Stimulated activated CD4-positive, alpha-beta T cell treated with anti-CD3 and anti-CD28 coated beads, Interleukin-1b, Interleukin-23, amount 100 ng/mL, for 1 hour (primary cell): ENCODE measurements around the gene EXOC4.

ENCODE experiments used
- DNase-seq, 2 donors: peaks; one replicate each; pipeline ENCODE4 v3.0.0-alpha.2; 2020; ENCODE audit warnings: low read depth in 2 of 2

Gene EXOC4

DNA sequence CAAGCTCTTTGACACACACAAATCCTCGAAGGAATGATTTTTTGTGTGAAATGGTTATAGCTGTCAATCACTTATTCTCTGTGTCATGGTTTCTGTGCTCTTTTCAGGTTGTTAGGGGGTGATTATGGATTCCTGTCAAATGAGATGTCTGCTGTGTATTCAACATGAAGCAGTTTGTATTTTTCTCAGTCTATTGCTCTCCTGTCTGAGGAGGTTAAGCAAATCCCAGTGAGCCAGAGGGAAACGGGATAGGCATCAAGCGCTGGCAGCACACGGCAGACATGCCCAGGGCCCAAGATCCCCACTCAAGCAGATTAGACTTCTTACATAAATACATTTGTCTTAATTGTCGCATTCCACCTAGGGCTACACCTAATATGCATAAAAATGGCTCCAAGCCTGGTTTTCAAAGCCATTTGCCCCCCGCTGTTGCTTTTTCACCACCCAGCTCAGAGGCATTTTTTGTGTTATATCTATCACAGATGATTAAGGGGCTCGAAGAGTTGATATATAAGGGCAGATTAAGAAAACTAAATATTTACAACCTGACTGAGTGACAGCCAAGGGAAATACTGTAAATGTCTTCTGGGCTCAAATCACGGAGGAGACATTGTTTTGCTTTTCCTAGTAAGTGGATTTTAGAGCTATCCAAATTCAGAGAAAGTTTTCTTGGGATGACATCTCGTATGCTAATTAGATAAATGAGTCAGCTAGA is 681.5 kb downstream of the EXOC4 start:
- DNase-seq, result no peak

DNA sequence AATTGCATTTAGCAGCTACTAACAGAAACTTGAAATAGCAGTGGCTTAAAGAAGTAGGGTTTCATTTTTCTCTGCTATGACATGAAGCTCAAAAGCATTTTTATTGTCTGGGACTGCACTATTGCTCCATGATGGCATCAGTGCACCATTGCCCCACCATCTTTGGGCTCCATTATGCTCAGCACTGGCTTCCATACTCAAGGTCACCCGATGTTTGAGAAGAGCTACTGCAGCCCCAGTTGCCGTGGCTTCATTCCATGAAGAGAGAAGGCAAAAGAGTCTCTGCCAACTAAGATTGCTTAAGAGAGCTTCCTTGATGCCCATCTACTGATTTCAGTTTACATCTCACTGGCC is 682.1 kb downstream of the EXOC4 start:
- DNase-seq, result no peak

DNA sequence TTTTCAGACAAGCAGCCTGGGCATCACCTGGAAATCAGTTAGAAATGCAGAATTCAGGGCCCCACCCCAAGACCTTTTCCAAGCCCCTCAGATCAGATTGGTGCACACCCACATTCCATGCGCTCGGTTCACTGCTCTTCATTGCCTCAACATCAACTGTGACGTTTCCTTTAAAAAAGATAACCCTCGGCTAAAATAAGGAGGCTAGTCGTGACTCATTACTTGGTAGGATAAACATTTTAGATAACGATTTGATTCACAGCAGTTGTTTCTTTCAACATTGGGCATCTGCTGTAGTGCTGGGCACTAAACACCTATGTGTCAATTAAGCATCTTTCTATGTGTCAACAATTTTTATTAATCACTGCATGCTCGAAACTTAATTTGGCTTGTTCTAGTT is 683.2 kb downstream of the EXOC4 start:
- DNase-seq, result no peak

DNA sequence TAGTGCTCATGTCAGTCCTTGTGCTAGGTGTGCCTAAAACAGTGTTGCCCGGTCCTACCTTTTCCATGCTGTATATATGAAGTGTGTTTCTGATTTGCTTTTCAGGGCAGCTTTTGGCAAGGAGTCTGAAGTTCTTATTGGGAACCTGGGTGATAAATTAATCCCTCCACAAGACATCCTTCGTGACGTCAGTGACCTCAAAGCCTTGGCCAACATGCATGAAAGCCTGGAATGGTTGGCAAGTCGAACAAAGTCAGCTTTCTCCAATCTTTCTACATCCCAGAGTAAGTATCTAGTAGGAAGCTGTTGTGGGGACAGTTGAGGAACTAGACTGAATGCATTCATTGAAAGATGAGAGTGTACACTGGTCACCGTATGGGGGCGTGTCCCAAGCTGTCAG is 684.9 kb downstream of the EXOC4 start:
- DNase-seq, result no peak

DNA sequence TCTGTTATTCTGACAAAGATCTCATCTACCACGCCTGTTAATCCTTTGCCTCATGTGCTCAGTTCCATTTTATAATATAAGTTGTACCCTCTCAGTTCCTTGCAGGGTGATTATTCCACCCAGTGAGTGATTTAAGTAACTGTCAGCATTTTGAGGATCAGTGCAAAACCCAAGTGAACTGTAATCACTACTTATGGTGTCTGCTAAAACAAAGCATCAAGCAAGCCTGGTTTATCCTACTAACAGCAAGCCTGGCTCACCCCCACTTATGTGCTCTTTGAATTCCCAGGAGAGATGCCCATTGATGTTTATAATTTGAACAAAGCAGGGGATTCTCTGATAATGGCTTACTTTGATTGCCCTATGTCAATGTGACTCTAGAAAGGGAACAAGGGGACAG is 687.5 kb downstream of the EXOC4 start:
- DNase-seq, result no peak

DNA sequence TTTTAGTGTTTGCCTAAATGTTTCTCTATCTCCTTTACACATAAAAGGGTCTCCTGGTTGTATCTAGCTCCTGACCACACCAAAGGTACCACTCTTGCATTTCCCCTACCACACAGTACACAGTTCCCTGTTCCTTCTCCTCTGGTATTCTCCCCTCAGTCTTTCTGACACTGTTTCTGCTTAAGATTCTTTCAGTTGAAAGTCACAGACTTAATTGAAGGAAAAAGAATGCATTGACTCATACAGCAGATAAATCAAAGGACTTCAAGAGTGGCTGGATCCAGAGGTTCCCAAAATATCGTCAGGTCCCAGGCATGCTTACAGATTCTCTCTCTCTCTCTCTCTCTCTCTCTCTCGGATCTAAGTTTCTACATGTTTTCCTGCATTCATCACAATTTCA is 688.6 kb downstream of the EXOC4 start:
- no peak for DNase-seq

DNA sequence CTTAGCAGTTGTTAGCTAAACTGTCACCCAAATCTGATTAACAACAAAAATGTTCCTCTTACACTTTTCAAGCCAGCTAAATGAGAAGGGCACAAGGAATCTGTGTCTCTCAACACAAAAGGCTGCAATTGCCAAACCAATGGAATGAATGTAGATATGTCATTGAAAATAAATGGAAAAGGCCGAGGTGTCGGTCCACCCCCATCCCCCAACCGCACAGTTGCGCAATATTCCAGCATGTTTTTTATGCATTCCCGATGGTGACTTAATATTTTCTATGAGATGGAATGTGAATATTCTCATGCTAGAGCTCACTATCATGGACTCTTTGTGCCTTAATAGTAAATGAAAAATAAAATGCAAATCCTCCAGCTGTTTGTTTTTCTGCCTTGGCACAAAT is 692.6 kb downstream of the EXOC4 start:
- DNase-seq, result no peak

DNA sequence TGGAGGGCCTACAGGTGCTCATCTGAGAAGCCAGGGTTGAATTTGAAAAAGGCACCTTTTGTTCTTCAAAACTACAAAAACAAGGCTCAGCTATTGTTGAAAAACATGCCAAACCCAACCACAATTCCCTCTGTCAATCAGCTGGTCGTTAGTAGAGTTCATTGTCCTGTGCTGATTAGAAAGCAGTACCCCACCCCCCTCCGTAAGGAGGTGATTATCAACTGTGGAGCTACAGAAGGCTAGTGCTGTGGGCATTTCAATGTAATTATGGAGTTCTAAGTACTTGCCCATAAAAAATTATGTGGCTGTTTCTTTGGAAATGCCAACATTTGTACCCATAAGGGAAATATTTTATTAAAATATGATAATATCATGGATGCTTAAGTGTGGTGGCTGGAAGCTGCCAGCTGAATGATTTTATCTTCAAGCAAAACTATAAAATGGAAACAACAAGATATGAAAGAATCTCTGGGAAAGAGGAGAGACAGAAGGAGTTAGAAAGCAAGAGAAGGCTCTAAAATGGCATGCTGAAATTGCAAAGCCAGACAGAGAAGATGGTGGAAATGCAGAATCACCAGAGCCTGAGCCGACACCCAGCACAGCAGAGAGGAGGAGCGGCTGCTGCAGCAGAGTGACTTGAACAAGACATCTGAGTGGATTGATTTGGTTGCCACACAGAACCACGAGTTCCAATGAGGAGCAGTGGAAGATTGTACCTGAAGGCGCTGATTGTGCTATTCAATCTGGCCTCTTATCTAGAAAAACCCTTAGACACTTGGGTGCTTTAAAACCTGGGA is 694.8 kb downstream of the EXOC4 start:
- no peak for DNase-seq

DNA sequence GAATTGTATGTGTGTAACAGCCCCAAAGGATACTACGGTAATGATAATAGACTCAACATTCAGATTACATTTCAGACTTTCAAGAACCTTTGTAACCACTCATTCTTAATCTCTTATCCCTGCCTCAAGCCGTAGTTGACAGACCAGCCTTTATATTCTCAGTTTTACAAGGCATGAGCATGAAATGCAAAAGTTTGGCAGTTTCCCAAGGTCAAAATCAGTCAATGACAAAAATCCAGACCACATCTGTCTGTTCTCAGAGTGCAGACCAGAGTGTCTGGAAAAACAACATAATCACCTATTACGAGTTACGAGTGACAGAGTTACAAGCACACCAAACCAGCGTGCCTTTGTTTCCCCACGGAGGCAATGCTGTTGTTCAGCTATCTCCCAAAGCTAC is 695.7 kb downstream of the EXOC4 start:
- no peak for DNase-seq

DNA sequence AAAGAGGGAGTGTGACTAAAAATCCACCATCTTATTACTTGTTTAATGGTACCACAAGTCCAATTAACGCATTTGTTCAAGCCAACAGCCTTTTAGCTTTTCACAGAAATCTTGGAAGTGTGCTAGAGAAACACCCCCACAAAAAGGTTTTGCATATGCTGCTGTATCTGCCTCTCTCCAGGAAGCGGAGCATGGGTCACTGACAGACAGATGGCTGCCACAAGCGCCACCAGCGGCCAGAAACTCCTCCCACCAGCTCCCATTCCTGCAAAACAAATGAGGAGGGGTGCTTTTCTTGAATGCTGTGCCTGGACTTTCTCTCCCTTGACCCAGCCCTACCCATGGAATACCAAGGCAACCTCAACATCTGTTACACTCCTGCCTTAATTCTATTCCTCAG is 698.0 kb downstream of the EXOC4 start:
- DNase-seq, result no peak

DNA sequence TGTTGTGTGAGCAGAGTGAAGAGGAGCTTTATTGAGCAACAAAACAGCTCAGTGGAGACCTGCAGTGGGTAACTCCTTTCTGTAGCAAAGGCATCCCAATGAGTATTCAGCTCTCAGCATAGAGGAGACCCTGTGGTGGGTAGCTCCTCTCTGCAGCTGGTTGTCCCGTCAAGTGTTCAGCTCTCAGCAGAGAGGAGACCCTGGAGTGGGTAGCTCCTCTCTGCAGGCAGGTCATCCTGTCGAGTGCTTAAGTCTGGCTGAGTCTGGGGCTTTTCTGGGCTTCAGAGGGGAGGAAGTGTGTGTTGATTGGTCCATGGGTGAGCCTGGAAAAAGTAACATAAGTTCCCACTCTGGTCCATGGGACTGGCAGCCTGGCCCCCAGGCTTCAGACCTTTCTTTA is 702.3 kb downstream of the EXOC4 start:
- DNase-seq, result no peak

DNA sequence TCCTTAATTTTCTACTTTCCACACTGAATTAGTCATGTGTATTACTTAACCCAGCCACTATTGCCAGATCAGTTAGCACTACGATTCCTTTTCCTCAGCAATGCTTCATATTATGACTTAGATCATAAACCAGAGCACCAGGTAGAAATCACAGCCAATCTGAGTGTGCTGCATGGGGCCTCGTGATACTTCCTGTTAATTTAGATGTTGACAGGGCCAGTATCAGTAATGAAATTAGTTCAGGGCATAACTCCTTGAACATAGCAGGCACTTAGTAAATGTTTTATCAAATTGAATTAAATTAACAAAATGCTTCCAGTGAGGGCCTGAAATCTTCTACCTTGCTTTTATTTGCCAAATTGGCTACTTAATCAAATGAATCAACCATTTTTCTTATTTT is 705.0 kb downstream of the EXOC4 start:
- no peak for DNase-seq

DNA sequence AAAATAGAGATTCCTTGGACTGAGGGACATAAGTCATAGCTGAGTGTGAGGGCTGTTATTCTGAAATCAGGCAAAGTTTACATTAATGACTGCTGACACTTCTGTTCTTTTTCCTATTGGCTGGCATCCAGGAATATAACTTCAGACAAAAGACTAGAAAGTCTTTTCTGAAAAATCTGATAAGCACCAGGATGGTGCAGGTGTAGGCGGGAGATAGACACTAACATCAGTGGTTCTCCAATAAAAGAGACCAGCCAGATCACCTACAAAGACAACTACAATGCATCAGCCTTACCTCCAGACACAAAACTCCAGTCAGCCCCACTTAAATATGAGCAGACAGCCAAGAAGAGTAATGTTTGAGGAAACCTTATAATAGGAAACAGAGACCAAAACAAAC is 705.9 kb downstream of the EXOC4 start:
- DNase-seq, result no peak

DNA sequence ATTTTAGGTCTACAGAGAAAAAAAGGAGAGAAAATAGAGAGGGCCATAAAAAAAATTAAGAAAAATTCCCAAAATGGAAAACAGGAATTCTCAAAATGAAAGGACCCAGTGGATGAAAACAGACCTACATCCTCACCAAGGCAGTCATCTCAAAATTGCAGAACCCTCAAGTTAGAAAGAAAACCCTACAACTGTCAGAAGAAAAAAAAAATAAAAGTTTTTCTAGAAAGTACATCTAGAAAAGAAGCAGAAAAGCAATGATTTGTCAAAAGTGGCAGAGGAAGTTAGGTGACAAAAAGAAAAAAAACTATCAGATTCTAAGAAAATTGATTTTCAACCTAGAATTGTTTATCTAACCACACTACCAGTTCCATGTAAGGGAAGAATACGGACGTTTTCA is 706.6 kb downstream of the EXOC4 start:
- no peak for DNase-seq

DNA sequence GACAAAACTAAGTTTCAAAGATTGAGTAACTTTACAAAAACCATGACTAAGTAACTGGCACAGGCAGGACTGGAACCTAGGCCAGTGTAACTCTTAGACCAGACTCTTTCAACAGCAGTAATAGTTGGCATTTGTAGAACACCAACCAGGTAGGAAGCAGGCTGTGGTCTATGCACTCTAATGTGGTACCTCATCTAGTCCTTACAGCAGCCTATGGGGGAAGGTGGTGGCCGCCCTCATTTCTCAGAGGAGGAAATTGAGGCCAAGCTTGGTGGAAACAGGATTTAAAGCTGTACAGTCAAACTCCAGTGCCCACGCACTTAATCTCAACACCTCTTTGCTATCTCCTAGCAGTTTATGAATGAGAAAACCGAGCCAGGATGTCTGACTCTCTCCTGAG is 708.8 kb downstream of the EXOC4 start:
- DNase-seq, result no peak

DNA sequence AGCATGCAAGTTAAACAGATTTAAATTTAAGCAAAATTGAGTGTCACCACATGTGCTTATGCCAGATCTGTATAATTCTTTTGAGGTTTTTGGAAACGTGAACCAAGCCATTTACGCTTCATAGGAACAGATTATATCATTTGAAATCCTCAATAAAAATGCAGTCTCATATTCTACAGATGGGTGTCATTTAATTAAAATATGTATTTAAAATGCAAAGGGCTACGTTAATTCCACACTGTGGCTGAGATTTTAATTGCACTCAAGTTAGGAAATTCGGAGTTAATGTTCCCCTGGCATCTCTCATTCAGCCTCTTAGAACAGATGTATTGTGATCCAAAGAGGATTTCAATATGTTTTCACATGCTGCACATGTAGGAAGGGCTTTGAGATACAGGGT is 709.8 kb downstream of the EXOC4 start:
- DNase-seq, result no peak

DNA sequence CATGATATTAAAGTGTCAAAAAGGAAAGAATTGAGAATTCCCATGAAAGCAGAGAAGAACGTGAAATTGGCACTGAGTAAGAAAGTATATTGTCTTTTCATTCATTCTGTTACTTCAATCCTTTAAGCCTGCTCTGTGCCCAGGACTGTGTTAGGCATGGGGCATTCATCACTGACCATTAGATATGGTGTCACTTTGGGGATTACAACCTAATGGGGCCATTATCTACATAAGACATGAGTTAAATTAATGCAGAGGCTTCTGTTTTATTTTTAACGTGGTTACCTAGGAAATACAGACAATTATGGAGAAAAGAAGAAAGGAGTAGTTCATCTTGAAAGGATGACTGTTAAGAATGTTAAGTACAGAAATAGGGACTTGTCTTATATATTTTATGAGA is 710.8 kb downstream of the EXOC4 start:
- DNase-seq, result no peak

DNA sequence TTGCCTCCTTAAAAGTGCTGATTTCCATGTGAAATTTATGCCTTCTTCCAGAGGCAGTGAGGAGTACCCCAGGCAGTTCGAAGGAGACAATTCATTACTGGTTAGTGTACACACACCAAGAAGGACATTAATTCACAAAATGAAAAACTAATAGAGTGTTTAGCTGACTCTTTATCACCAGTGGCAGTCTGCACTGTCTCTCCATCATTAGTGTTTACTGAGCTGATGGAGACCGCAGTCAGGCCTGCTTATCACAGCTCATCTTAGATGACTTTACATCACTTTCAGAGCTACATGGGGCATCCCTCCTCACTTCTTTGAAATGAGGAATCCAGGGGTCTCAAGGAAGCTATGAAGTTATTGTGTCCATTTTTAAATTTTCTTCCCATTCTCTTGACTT is 718.7 kb downstream of the EXOC4 start:
- no peak for DNase-seq

DNA sequence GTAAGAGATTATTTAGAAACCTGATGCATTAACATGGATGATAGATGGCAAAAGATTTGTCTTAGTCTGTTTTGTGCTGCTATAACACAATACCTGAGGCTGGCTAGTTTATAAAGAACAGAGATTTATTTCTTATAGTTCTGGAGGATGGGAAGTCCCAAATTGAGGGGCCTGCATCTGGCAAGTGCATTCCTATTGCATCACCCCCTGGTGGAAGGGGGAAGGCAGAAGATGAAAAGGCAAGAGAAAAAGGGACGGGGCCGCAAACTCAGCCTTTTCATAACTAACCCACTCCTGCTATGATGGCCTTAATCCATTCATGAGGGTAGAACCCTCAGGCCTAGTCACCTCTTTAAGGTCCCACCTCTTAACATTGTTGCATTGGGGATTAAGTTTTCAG is 720.8 kb downstream of the EXOC4 start:
- DNase-seq, result no peak

DNA sequence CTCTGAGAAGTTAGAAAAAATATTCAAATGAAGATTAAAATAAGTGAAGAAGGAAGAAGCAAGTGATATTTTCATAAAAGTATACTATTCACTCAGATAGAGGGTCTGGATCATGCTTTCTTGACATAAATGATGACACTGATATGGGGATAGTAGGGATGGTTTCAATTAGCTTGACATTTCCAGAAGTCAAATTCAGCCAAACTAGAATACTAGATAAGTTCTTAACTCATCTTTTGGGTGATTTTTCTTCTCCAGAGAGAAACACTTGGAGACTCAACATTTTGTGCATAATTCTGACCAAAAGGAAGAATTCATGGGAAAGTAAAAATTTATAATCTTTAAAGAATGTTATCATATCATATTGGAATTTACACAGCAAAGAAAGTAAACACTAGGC is 722.3 kb downstream of the EXOC4 start:
- no peak for DNase-seq

DNA sequence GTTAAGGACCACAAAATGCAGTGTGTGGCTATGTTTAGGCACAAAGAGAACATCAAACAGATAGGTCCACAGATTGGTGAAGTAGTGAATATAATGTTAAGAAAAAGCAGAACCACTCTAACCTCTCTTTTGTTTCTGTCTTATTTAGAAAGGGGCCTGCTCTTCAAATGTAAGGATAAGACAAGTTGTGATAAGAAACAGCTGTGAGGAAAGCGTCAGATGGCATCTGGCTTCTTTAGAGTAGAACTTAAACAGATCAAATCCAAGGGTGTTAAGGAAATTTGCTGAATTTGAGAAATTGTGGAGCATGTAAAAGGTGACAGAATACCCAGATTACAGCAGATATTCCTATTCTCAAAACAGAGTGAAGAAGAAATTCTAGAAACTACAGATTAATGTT is 723.3 kb downstream of the EXOC4 start:
- no peak for DNase-seq

DNA sequence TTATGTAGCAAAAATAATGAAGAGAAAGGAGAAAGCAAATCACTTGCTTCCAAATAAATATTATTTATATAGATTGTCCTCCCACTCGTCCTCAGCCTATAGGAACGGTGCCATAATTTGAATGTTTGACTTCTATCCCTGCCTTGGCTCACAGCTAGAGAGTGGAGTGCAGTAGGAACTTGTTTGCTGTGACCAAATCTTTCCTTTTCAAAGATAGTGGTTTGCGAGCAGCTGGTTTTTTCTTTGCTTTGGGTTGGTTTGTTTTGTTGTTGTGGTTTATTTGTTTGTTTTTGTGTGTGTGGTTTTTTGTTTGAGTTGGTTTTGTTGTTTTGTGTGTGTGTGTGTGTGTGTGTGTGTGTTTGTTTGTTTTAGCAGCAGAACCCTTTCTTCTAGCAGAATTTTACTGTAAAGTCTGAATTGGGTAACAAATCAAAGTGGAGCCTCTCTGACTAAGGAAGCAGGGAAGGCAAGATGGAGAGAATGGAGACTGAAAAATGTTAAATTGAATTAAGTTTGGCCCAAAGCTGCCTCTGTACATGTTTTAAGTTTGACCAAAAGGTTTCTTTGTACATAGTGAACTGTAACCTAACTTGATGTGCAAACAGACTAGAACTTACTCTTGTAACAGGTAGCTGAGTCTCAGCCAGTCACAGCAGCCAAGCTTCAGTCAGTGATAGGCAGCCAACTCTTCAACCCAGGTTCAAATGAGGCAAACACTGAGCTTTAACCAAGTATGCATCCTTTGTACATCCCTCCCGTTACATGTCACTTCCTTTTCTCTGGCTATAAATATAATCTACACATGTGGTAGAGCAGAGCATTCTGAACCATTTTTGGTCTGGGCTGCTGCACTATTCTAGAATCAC is 724.8 kb downstream of the EXOC4 start:
- DNase-seq, result no peak
